Measurements from ENCODE around the gene CEP192. TPM values are rescaled to one million over a fixed set of nuclear protein-coding genes. Genes with fewer than 3 reads are reported as not detected.

The CEP192 gene
- total and polyA plus RNA-seq, 2 of the 13 experiments (the other 11 are each of a cell fraction or from before 2014, with no cell fraction given) = 15.3 to 24.7 TPM

GRCh38 chr18:13006531-13007247, 15.5 kb downstream of the CEP192 start (continued):
- TF ChIP-seq ZBTB1 (CRISPR knock-in tag; IDR thresholded peaks at IDR 0.05; ENCODE audit: borderline replicate concordance) (no peak), KDM4B (CRISPR knock-in tag; IDR thresholded peaks at IDR 0.05) (no peak), ZBTB3 (CRISPR knock-in tag; IDR thresholded peaks at IDR 0.05; ENCODE audit: borderline replicate concordance, low read depth) (no peak), ZBTB40 (IDR thresholded peaks at IDR 0.05) (no peak), ZBTB40 (CRISPR knock-in tag; IDR thresholded peaks at IDR 0.05) (no peak), ZNF572 (CRISPR knock-in tag; IDR thresholded peaks at IDR 0.05) (no peak)

Data from HepG2 (cell line).